Naive B cell (primary cell): ENCODE measurements around the gene ACER1. TPM values are rescaled to one million over a fixed set of nuclear protein-coding genes. Genes with fewer than 3 reads are reported as not detected.

Source experiments
- ATAC-seq, 2 donors: fragments of 150-1000 bp; cut with Tn5 transposase; 2 replicates each; pipeline ENCODE4 v1.10.0; 2021; ENCODE audit warnings: low read depth in 2 of 2, mild to moderate bottlenecking in 2 of 2, moderate library complexity in 2 of 2
- DNase-seq: peaks from one replicate; pipeline ENCODE4 v3.0.0; 2022
- H3K27ac Mint-ChIP-seq, 6 donors: one replicate each; pipeline ENCODE4 v1.8.0; 2020 to 2022; ENCODE audit warnings: mild to moderate bottlenecking in 6 of 6, mixed read lengths in 6 of 6, moderate library complexity in 5 of 6, inconsistent platforms in 2 of 6
- H3K27me3 Mint-ChIP-seq, 3 donors: one replicate each; pipeline ENCODE4 v1.8.0; 2021 to 2022; ENCODE audit warnings: mixed read lengths in 3 of 3, mild to moderate bottlenecking in 1 of 3
- H3K36me3 Mint-ChIP-seq, 2 donors: one replicate each; pipeline ENCODE4 v1.8.0; 2020 to 2022; ENCODE audit warnings: mixed read lengths in 2 of 2, inconsistent platforms in 1 of 2, mild to moderate bottlenecking in 1 of 2
- H3K4me1 Mint-ChIP-seq, 3 donors: one replicate each; pipeline ENCODE4 v1.8.0; 2020 to 2022; ENCODE audit warnings: mixed read lengths in 3 of 3, inconsistent platforms in 1 of 3, mild to moderate bottlenecking in 1 of 3, moderate library complexity in 1 of 3
- H3K4me3 Mint-ChIP-seq, 8 donors: one replicate each; pipeline ENCODE4 v1.8.0; 2020 to 2022; ENCODE audit warnings: mild to moderate bottlenecking in 8 of 8, mixed read lengths in 8 of 8, moderate library complexity in 8 of 8, inconsistent platforms in 2 of 8
- H3K9me3 Mint-ChIP-seq, 7 donors: one replicate each; pipeline ENCODE4 v1.8.0; 2020 to 2022; ENCODE audit warnings: mixed read lengths in 7 of 7, mild to moderate bottlenecking in 5 of 7, inconsistent platforms in 2 of 7, moderate library complexity in 1 of 7
- polyA plus RNA-seq, 6 donors: library from polyadenylated mRNA; unstranded; fragments of 300-500 nt; fragmentation: Illumina TruSeq; gene quantifications; one replicate each; pipeline ENCODE4 v1.2.3, GENCODE V29; 2021; ENCODE audit warnings: low read depth in 6 of 6

ACER1 gene
- polyA plus RNA-seq, 6 donors from 2014 or later: not detected

DNA sequence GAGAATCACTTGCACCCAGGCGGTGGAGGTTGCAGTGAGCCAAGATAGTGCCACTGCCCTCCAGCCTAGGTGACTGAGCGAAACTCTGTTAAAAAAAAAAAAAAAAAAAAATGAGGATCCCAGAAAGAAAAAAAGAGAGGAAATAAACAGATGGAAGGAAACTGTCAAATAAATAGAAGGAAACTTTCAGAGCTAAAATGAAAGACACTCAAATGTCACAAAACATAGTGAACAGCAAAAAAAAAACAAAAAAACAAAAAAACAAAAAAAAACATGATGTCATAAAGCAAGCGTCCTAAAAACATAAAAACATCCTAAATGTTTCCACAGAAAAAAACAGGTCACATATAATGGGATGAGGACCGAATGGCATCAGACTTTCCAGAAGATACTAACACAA is 68.6 kb downstream of the ACER1 start:
- Mint-ChIP-seq H3K27ac (no peak overlapping the region), H3K36me3 (peaks cover under 1 to 7% of the 10 kb centered on the region in 2 donors), H3K4me3 (no peak overlapping the region), H3K9me3 (no peaks in the 10 kb centered on the region), H3K4me1 (peaks cover 8 to 27% (median 9%) of the 10 kb centered on the region in 3 donors), H3K27me3 (no peaks in the 10 kb centered on the region)
- no peak for DNase-seq
- no peak for ATAC-seq

DNA sequence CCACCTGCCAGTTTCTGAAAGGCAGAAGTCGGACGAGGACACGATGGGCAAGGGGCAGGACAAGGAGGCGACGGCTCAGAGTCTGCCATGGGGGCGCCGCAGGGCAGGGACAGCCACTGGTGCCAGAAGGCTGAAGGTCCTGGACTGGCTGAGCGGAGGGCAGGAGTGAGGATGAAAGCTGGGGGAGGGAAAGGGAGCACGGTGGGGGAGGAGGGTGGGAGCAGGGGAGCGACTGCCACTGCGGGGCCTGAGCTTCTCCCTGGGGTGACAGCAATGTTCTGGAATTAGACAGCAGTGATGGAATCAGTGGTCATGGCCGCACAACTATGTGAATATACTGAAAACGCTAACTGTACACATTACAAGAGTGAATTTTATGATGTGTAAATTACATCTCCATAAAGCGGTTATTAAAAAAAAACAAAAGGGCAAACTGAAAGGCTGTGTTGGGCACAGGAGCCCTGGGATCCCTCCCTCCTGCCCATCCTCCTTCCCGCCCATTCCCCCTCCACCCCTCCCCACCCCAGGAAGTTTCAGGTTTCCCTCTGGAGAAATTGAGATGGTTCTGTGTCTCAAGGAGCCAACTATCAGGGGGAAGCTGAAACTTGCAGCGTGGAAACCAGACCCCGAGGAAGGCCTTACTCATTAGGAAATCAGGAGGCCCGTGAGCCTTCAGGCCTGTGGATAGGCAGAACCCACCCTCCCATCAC is 69.5 kb downstream of the ACER1 start:
- Mint-ChIP-seq H3K9me3 (no peaks in the 10 kb centered on the region), H3K27me3 (no peaks in the 10 kb centered on the region), H3K36me3 (peaks cover 0 to 13% of the 10 kb centered on the region in 2 donors), H3K4me3 (no peak overlapping the region), H3K4me1 (peaks cover 13 to 30% (median 13%) of the 10 kb centered on the region in 3 donors), H3K27ac (peak overlapping the region in 1 of 6 donors; percentile 85)
- ATAC-seq (no peak), DNase-seq (no peak)

DNA sequence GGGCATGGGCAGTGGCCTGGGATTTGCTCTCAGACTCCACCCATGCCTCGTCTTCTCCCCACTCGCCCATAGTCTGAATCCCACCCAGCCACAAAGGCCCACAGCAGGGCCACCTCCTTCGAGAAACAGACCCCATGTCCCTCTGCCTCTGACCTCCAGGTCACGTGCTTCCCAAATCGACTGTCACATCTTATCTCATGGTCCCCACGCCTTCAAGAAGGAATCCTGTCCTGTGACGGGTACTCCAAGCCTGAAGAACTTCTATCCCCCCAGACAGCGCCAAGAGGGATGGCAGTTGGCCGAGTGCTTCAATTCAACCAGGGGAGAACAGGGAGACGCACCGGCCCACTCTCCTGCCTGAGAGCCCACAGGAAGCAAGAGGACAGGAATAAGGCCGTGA is 70.1 kb downstream of the ACER1 start:
- H3K4me1 Mint-ChIP-seq: peaks cover 18 to 28% (median 19%) of the 10 kb centered on the region in 3 donors
- H3K9me3 Mint-ChIP-seq: no peaks in the 10 kb centered on the region
- no peak for ATAC-seq
- H3K4me3 Mint-ChIP-seq: no peak overlapping the region
- H3K27me3 Mint-ChIP-seq: no peaks in the 10 kb centered on the region
- peak overlapping the region in 1 of 6 donors; percentile 52 for H3K27ac Mint-ChIP-seq
- DNase-seq: no peak
- H3K36me3 Mint-ChIP-seq: peaks cover 0 to 15% of the 10 kb centered on the region in 2 donors

DNA sequence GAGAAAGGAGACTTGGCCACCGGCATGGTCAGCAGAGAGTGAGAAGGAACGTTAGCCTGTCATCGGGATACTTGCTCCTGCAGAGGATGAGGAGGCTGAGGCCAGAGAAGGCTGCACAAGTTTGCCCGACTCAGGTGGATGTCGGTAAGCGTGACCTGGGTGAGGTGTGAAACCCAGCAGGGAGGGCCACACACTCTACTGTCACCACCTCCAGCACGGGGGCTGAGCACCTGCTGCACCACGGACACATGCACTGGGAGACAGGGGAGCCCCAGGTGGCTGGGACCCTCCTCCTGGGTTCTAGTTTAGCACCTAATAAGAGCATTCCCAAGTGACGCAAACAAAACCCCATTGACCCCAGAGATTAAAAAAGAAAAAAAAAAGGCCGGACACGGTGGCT is 70.9 kb downstream of the ACER1 start:
- Mint-ChIP-seq H3K4me3 (no peak overlapping the region), H3K36me3 (peaks cover 0 to 15% of the 10 kb centered on the region in 2 donors), H3K9me3 (no peaks in the 10 kb centered on the region), H3K27ac (no peak overlapping the region), H3K27me3 (no peaks in the 10 kb centered on the region), H3K4me1 (peaks cover 21 to 29% (median 23%) of the 10 kb centered on the region in 3 donors)
- no peak for DNase-seq
- no peak for ATAC-seq

DNA sequence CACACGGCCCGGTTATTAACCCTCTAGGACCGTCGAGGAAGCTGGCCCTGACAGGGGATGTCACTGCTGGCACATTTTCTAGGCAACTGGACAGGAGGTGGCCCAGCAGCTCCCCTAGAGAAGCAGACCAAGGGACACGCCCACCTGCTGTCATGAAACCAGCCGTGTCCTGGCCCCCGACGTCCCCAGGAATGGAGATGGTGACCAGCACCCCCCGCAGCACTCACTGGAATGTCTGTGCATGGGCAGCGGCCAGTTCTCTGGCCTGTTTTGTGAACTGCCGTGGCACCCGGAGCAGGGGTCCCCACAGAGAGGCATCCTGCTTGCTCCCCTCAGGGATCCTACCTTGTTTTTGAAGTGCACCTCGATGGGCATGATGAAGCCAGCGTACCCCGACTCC is 71.5 kb downstream of the ACER1 start:
- peaks cover 0 to 15% of the 10 kb centered on the region in 2 donors for H3K36me3 Mint-ChIP-seq
- no peaks in the 10 kb centered on the region for H3K9me3 Mint-ChIP-seq
- ATAC-seq (no peak), DNase-seq (no peak)
- peaks cover 27 to 33% (median 30%) of the 10 kb centered on the region in 3 donors for H3K4me1 Mint-ChIP-seq
- H3K27ac Mint-ChIP-seq: no peak overlapping the region
- H3K4me3 Mint-ChIP-seq: no peak overlapping the region
- no peaks in the 10 kb centered on the region for H3K27me3 Mint-ChIP-seq

DNA sequence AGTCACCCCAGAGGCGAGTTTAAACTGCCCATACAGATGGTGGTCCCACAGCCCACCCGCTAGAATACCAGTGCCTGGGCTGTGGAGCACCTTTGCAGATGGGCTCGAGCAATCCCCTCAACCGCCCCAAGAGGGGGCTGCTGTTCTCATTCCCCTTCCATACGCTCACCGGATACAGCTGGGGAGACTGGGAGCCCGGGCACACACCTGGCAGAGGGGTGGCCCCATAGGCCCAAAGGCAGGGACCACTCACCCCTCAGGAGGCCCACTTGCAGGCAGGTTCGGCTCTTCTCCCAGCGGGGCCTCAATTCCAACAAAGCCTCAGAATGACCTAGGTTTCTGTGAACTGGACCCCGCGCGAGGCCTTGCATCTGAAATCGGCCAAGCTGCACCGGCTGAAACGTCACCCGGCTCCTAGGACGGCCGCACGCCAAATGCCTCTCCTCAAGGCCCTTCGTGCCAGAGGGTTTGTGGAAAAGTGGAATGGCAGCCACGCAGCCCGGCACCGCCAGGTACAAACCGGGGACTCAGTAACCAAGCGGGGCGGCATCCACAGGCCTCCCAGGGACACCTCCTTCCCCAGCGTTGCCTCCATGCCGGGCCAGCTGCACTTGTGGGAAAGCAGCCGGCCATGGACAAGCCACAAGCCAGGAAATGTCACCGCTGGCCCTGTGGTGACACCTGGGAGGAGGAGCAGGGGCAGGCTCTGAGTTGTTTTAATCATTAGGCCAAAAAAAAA is 72.3 kb downstream of the ACER1 start:
- Mint-ChIP-seq H3K4me3 (peak overlapping the region in 1 of 8 donors; percentile 66), H3K4me1 (peaks cover 25 to 34% (median 30%) of the 10 kb centered on the region in 3 donors), H3K36me3 (peaks cover 0 to 15% of the 10 kb centered on the region in 2 donors), H3K27me3 (no peaks in the 10 kb centered on the region), H3K27ac (peak overlapping the region in 1 of 6 donors; percentile 59), H3K9me3 (no peaks in the 10 kb centered on the region)
- ATAC-seq (peak in 1 of 2 donors; percentile 32), DNase-seq (no peak)

DNA sequence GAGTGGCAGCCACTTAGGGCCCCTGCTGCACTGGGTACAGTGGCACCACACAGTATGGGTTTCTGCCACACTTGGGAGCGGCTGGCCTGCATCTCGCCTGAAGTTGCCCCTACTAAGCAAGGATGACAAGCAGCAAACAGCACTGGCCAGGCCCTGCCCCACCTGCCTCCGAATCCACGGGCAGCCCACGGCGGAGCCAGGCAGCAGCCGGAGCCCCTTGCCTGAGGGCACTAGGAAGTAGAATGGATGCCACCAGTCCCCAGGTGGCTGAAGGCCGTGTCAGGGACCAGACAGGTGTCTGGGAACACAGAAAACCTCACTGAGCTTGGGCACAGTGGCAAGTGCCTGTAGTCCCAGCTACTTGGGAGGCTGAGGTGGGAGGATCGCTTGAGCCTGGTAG is 73.0 kb downstream of the ACER1 start:
- Mint-ChIP-seq H3K36me3 (peaks cover 0 to 15% of the 10 kb centered on the region in 2 donors), H3K27ac (no peak overlapping the region), H3K27me3 (no peaks in the 10 kb centered on the region), H3K9me3 (no peaks in the 10 kb centered on the region), H3K4me1 (peaks cover 25 to 34% (median 30%) of the 10 kb centered on the region in 3 donors), H3K4me3 (no peak overlapping the region)
- no peak for DNase-seq
- ATAC-seq: no peak

DNA sequence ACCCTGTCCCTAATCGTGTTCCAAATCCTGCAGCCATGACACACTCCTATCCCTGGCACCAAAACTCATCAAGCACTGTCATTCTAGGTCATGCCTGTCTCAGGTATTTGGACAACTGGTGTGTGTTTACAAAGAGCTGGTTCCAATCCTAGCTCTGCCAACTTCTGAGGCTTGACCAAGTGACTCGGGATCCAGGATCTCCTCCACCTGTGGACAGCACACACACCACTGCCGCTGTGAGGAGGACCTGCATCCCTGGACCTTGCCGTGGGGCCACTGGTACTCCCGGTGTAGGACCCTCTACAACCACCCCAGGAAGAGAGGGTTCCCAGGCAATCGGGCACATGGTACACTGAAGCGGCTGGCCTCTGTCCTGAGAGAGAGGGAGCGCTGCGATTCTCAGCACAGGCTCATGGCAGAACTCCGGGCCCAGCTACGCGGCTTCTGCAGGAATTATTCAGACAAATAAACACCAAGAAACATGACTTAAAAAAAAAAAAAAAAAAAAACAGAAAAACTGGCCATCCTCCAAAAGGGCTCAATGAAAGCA is 74.0 kb downstream of the ACER1 start:
- H3K4me3 Mint-ChIP-seq: no peak overlapping the region
- peaks cover 25 to 39% (median 30%) of the 10 kb centered on the region in 3 donors for H3K4me1 Mint-ChIP-seq
- no peak for DNase-seq
- H3K9me3 Mint-ChIP-seq: no peaks in the 10 kb centered on the region
- H3K27ac Mint-ChIP-seq: no peak overlapping the region
- H3K36me3 Mint-ChIP-seq: peaks cover 0 to 15% of the 10 kb centered on the region in 2 donors
- H3K27me3 Mint-ChIP-seq: no peaks in the 10 kb centered on the region
- ATAC-seq: no peak

DNA sequence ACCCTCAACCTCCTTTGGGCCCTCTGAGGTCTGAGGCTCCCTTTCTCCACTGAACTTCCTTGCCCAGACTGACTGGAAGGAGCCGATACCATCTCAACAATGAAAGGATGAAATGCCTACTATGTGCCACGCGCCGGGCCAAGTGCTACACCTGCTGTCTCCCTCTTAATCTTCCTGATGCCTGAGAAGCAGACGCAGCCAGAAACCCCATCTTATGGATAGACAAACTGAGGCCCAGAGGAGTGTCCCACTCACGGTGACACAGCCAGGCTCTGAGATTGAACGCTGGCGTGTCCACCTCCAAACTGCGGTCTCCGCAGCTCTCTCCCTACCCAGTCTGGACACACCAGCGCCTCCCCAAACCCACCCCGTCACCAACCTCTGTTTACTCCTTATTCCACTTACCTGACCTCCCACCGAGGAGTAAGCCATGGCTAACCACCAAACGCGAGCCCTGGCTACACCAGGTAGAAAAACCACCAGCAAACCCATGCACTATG is 74.5 kb downstream of the ACER1 start:
- Mint-ChIP-seq H3K36me3 (peaks cover 0 to 15% of the 10 kb centered on the region in 2 donors), H3K27me3 (no peaks in the 10 kb centered on the region), H3K4me1 (peaks cover 25 to 40% (median 32%) of the 10 kb centered on the region in 3 donors), H3K27ac (no peak overlapping the region), H3K9me3 (no peaks in the 10 kb centered on the region), H3K4me3 (no peak overlapping the region)
- ATAC-seq (no peak), DNase-seq (no peak)

Other genes starting within 250 kb of the ACER1 start
- 1 to 10 TPM in 4 of 6 donors, under 1 TPM in 2; 0.89 to 5.9 (median 1.2) TPM for gene RFX2, start 223.1 kb downstream of the ACER1 start, polyA plus RNA-seq
- gene ACSBG2, start 197.9 kb downstream of the ACER1 start, polyA plus RNA-seq: not detected
- 1 to 10 TPM in 4 of 6 donors, under 1 TPM in 2; 0.43 to 1.7 (median 1.3) TPM for gene MLLT1, start 53.6 kb downstream of the ACER1 start, polyA plus RNA-seq
- gene CLPP, start 27.9 kb upstream of the ACER1 start, polyA plus RNA-seq: 100 to 1,000 TPM in 3 of 6 donors, 10 to 100 TPM in 3; 86.7 to 145 (median 102) TPM
- gene ALKBH7, start 39.2 kb upstream of the ACER1 start, polyA plus RNA-seq: 10 to 100 TPM; 52.8 to 77.4 (median 70.5) TPM
- under 1 TPM; 0.35 to 0.56 (median 0.49) TPM for gene PSPN, start 42.3 kb upstream of the ACER1 start, polyA plus RNA-seq
- gene GTF2F1, start 59.6 kb upstream of the ACER1 start, polyA plus RNA-seq: 10 to 100 TPM in 5 of 6 donors, 1 to 10 TPM in 1; 2.5 to 22.7 (median 18.1) TPM
- 10 to 100 TPM; 12.1 to 26.3 (median 20.6) TPM for gene KHSRP, start 91.2 kb upstream of the ACER1 start, polyA plus RNA-seq
- gene SLC25A41, start 100.2 kb upstream of the ACER1 start, polyA plus RNA-seq: not detected
- gene SLC25A23, start 126.2 kb upstream of the ACER1 start, polyA plus RNA-seq: 1 to 10 TPM; 1.4 to 5.0 (median 3.2) TPM
- 1 to 10 TPM in 1 of 6 donors, under 1 TPM in 1, not detected in 4; 0.88 to 1.6 TPM for gene CRB3, start 130.7 kb upstream of the ACER1 start, polyA plus RNA-seq
- gene DENND1C, start 148.2 kb upstream of the ACER1 start, polyA plus RNA-seq: 10 to 100 TPM; 36.5 to 72.3 (median 39.3) TPM
- gene TUBB4A, start 168.7 kb upstream of the ACER1 start, polyA plus RNA-seq: 1 to 10 TPM in 5 of 6 donors, under 1 TPM in 1; 0.89 to 5.9 (median 2.3) TPM
- 1 to 10 TPM in 3 of 6 donors, under 1 TPM in 3; 0.67 to 6.7 (median 1.1) TPM for gene TNFSF9, start 197.4 kb upstream of the ACER1 start, polyA plus RNA-seq